ENCODE data around the gene COL4A2.

GRCh38 chr13:110497003-110497402 is 189.9 kb downstream of the COL4A2 start:
- no peak for TF ChIP-seq CTCF (IDR thresholded peaks at IDR 0.05)
- TF ChIP-seq POLR2A (IDR thresholded peaks at IDR 0.05) = no peak
